ENCODE data around the gene CAMK1D.

Gene CAMK1D

GRCh38 chr10:12655940-12656339 is 306.6 kb downstream of the CAMK1D start:
- DNase-seq (ENCODE audit: low read depth in 3 of 3) = no peak

- DNase-seq (ENCODE audit: low read depth in 3 of 3) = no peak
Observed at GRCh38 chr10:12656518-12657142, 307.3 kb downstream of the CAMK1D start.

GRCh38 chr10:12657489-12657888 is 308.1 kb downstream of the CAMK1D start:
- DNase-seq (ENCODE audit: low read depth in 3 of 3) = no peak

- DNase-seq (ENCODE audit: low read depth in 3 of 3) = no peak
Observed at GRCh38 chr10:12658526-12658925, 309.2 kb downstream of the CAMK1D start.

GRCh38 chr10:12659706-12660105 is 310.4 kb downstream of the CAMK1D start:
- no peak for DNase-seq (ENCODE audit: low read depth in 3 of 3)

GRCh38 chr10:12660812-12661211 is 311.5 kb downstream of the CAMK1D start:
- DNase-seq (ENCODE audit: low read depth in 3 of 3) = no peak

- DNase-seq (ENCODE audit: low read depth in 3 of 3) = no peak
Observed at GRCh38 chr10:12661671-12662070, 312.3 kb downstream of the CAMK1D start.

- no peak for DNase-seq (ENCODE audit: low read depth in 3 of 3)
Observed at GRCh38 chr10:12663863-12664262, 314.5 kb downstream of the CAMK1D start.

GRCh38 chr10:12665501-12665900 is 316.2 kb downstream of the CAMK1D start:
- no peak for DNase-seq (ENCODE audit: low read depth in 3 of 3)

GRCh38 chr10:12667052-12667451 is 317.7 kb downstream of the CAMK1D start:
- DNase-seq (ENCODE audit: low read depth in 3 of 3) = no peak

- DNase-seq (ENCODE audit: low read depth in 3 of 3) = no peak
Observed at GRCh38 chr10:12668634-12669033, 319.3 kb downstream of the CAMK1D start.

GRCh38 chr10:12670004-12670403 is 320.7 kb downstream of the CAMK1D start:
- no peak for DNase-seq (ENCODE audit: low read depth in 3 of 3)

- DNase-seq (ENCODE audit: low read depth in 3 of 3) = no peak
Observed at GRCh38 chr10:12675186-12675585, 325.8 kb downstream of the CAMK1D start.

- DNase-seq (ENCODE audit: low read depth in 3 of 3) = no peak
Observed at GRCh38 chr10:12679636-12680035, 330.3 kb downstream of the CAMK1D start.

GRCh38 chr10:12681252-12681651 is 331.9 kb downstream of the CAMK1D start:
- DNase-seq (ENCODE audit: low read depth in 3 of 3) = no peak

- no peak for DNase-seq (ENCODE audit: low read depth in 3 of 3)
Observed at GRCh38 chr10:12684784-12685183, 335.4 kb downstream of the CAMK1D start.

GRCh38 chr10:12685261-12686058 is 336.1 kb downstream of the CAMK1D start:
- no peak for DNase-seq (ENCODE audit: low read depth in 3 of 3)

- DNase-seq (ENCODE audit: low read depth in 3 of 3) = no peak
Observed at GRCh38 chr10:12687996-12688395, 338.6 kb downstream of the CAMK1D start.

- no peak for DNase-seq (ENCODE audit: low read depth in 3 of 3)
Observed at GRCh38 chr10:12689893-12690292, 340.5 kb downstream of the CAMK1D start.

GRCh38 chr10:12690525-12691126 is 341.3 kb downstream of the CAMK1D start:
- no peak for DNase-seq (ENCODE audit: low read depth in 3 of 3)

- no peak for DNase-seq (ENCODE audit: low read depth in 3 of 3)
Observed at GRCh38 chr10:12691596-12691995, 342.2 kb downstream of the CAMK1D start.

- no peak for DNase-seq (ENCODE audit: low read depth in 3 of 3)
Observed at GRCh38 chr10:12697764-12698163, 348.4 kb downstream of the CAMK1D start.

- DNase-seq (ENCODE audit: low read depth in 3 of 3) = no peak
Observed at GRCh38 chr10:12699258-12699700, 349.9 kb downstream of the CAMK1D start.

Data from stimulated activated CD4-positive, alpha-beta T cell treated with anti-CD3 and anti-CD28 coated beads, TNF-alpha, amount 100 ng/mL, for 4 hours (primary cell).